K562 (cell line): Measurements from ENCODE around the gene TAS2R43. TPM values are rescaled to one million over a fixed set of nuclear protein-coding genes. Genes with fewer than 3 reads are reported as not detected.

Experiments
- ATAC-seq: fragments of 200-7000 bp; cut with Tn5 transposase; 3 replicates; pipeline ENCODE4 v1.9.1; 2020; ENCODE audit warnings: moderate library complexity
- BruUV-seq: library from RNA; stranded (reverse); fragments of 400-500 nt; replicated peaks from 2 replicates; lab custom pipeline; 2021; lab: Mats Ljungman, UMichigan
- CTCF ChIA-PET: fragments of 300-600 bp; formaldehyde crosslinking; extraction: SDS; loops from one replicate; lab custom pipeline; 2021; ENCODE audit warnings: low intra/inter-chr PET ratio; lab: Yijun Ruan, JAX
- POLR2A ChIA-PET: fragments of 300-600, 350-650 bp; sonication (Branson Sonifier 250); formaldehyde crosslinking; extraction: SDS; loops from one replicate; lab custom pipeline; 2021; ENCODE audit warnings: antibody characterized with exemption, inconsistent platforms; lab: Yijun Ruan, JAX
- DNase-seq, 4 experiments: peaks; one replicate each; pipeline versions ENCODE4 v3.0.0 to v3.0.0-alpha.2; 2011 to 2018; ENCODE audit warnings: low spot score in 3 of 4, mixed read lengths in 3 of 4; ENCODE audit errors: extremely low read depth in 1 of 4
- FAIRE-seq: peaks from 2 replicates; lab custom pipeline; 2011; peaks lifted over from hg19 to GRCh38; lab: Jason Lieb, UNC
- H2AFZ ChIP-seq: 2 replicates; pipeline ENCODE4 v1.6.0; 2011; ENCODE audit warnings: low read depth, low read length, control low read depth, inconsistent platforms
- H3K27ac ChIP-seq: fragments of 200-600 bp; 3 replicates; pipeline ENCODE4 v1.8.0; 2011; ENCODE audit warnings: low read depth, mild to moderate bottlenecking, control low read depth, inconsistent platforms, low read length, moderate library complexity, mixed read lengths; ENCODE audit errors: extremely low read depth
- H3K27me3 ChIP-seq, 2 experiments: fragments of 300-600 bp in 1 of 2; 2 replicates in 1 of 2; 3 replicates in 1 of 2; pipeline versions ENCODE4 v1.6.0 to v1.8.0; 2011; ENCODE audit warnings: inconsistent platforms in 2 of 2, low read length in 2 of 2, mild to moderate bottlenecking in 1 of 2, mixed read lengths in 1 of 2, moderate library complexity in 1 of 2; ENCODE audit not compliant: control insufficient read depth in 2 of 2, insufficient read depth in 2 of 2
- H3K36me3 ChIP-seq: fragments of 300-600 bp; 3 replicates; pipeline ENCODE4 v1.8.0; 2011; ENCODE audit warnings: mild to moderate bottlenecking, low read length, inconsistent platforms; ENCODE audit not compliant: control insufficient read depth, insufficient read depth
- H3K4me1 ChIP-seq, 2 experiments: fragments of 200-600 bp in 1 of 2; replicated peaks in 1 of 2; 2 replicates in 1 of 2; 3 replicates in 1 of 2; pipeline versions ENCODE4 v1.5.1 to v1.8.0; 2011; ENCODE audit warnings: inconsistent platforms in 2 of 2, low read length in 2 of 2, mild to moderate bottlenecking in 1 of 2, mixed read lengths in 1 of 2, moderate library complexity in 1 of 2; ENCODE audit not compliant: control insufficient read depth in 2 of 2, insufficient read depth in 2 of 2
- H3K4me2 ChIP-seq: 2 replicates; pipeline ENCODE4 v1.6.1; 2011; ENCODE audit warnings: low read length, control low read depth, inconsistent platforms, mixed read lengths; ENCODE audit not compliant: insufficient read depth
- H3K4me3 ChIP-seq: fragments of 200-600 bp; sonication (generic), shearing (Covaris generic); 2 replicates; pipeline ENCODE4 v1.5.1; 2016; ENCODE audit warnings: control low read depth, inconsistent platforms
- H3K79me2 ChIP-seq: fragments of 200-600 bp; 3 replicates; pipeline ENCODE4 v1.8.0; 2011; ENCODE audit warnings: low read length, inconsistent platforms; ENCODE audit not compliant: control insufficient read depth, insufficient read depth
- H3K9ac ChIP-seq, 2 experiments: 2 replicates each; pipeline versions ENCODE4 v1.6.0 to v1.6.1; 2011; ENCODE audit warnings: low read depth in 2 of 2, low read length in 2 of 2, control low read depth in 1 of 2, inconsistent platforms in 1 of 2, mild to moderate bottlenecking in 1 of 2, mixed read lengths in 1 of 2; ENCODE audit not compliant: insufficient read depth in 1 of 2
- H3K9me1 ChIP-seq: one replicate; pipeline ENCODE4 v1.6.0; 2011; ENCODE audit warnings: inconsistent platforms, mild to moderate bottlenecking, low read length, moderate library complexity; ENCODE audit not compliant: control insufficient read depth, insufficient read depth
- H3K9me3 ChIP-seq: replicated peaks from 2 replicates; pipeline ENCODE4 v1.5.1; 2011; ENCODE audit warnings: low read depth, low read length, inconsistent platforms; ENCODE audit not compliant: control insufficient read depth, insufficient read depth
- H4K20me1 ChIP-seq: replicated peaks from 2 replicates; pipeline ENCODE4 v1.6.1; 2011; ENCODE audit warnings: low read length, inconsistent platforms, mixed read lengths; ENCODE audit not compliant: control insufficient read depth, insufficient read depth
- CBX3 ChIP-seq, 2 experiments: IDR thresholded peaks; 1 replicate in 1 of 2; 2 replicates in 1 of 2; pipeline ENCODE4 v1.6.1; 2012; ENCODE audit warnings: inconsistent platforms in 2 of 2, low read length in 2 of 2, borderline replicate concordance in 1 of 2, control low read depth in 1 of 2
- ERF ChIP-seq: fragments of 450-650 bp; formaldehyde crosslinking; IDR thresholded peaks from 2 replicates; pipeline ENCODE4 v1.4.0; 2020; ENCODE audit warnings: mild to moderate bottlenecking, mixed read lengths
- GTF2F1 ChIP-seq: IDR thresholded peaks from 2 replicates; pipeline ENCODE4 v1.6.1; 2011; ENCODE audit warnings: low read depth, low read length, improper control_type of control experiment
- MTF1 ChIP-seq: fragments of 250-450 bp; sonication (Bioruptor Pico); IDR thresholded peaks from 2 replicates; pipeline ENCODE4 v1.9.0; 2021; ENCODE audit warnings: moderate library complexity, mild to moderate bottlenecking, inconsistent platforms, borderline replicate concordance
- ZKSCAN3 ChIP-seq: fragments of 250-450 bp; sonication (Bioruptor Pico); IDR thresholded peaks from 2 replicates; pipeline ENCODE4 v1.4.0; 2020
- ZKSCAN8 ChIP-seq: fragments of 200-800 bp; sonication (Bioruptor generic); IDR thresholded peaks from 2 replicates; pipeline ENCODE4 v1.6.1; 2016; ENCODE audit warnings: missing genetic modification characterization, missing compliant biosample characterization
- WGBS: fragments of 100-300 bp; shearing (Covaris generic); methylation state at CpG from one replicate; pipeline ENCODE4 v1.1.6; 2016; ENCODE audit warnings: low coverage, mixed read lengths; ENCODE audit not compliant: insufficient coverage; ENCODE audit errors: missing lambda C conversion rate; 5-methylcytosine and 5-hydroxymethylcytosine counted together
- in situ Hi-C: fragments of 300-500 bp; cut with MboI; formaldehyde crosslinking; loops from 4 replicates; pipeline ENCODE4 v1.15.0; 2018; ENCODE audit warnings: inconsistent platforms, mixed read lengths
- intact Hi-C: fragments of 100-400 bp; cut with micrococcal nuclease; formaldehyde crosslinking; loops from 2 replicates; pipeline ENCODE4 v1.14.2; 2022
- polyA plus RNA-seq, 8 experiments: library from polyadenylated mRNA; depleted of rRNA in 4 of 8; stranded (reverse) in 5 of 8; unstranded in 3 of 8; fragments of >200 nt; fragmentation: Nextera tagmentation in 2 of 8; fragmentation: Illumina TruSeq in 1 of 8; extraction: Ambion mirVana in 2 of 8; extraction: Trizol in 1 of 8; gene quantifications; 2 replicates each; pipeline versions ENCODE4 v1.2.1 to v1.2.3, GENCODE V29; 2011 to 2014; ENCODE audit warnings: inconsistent platforms in 1 of 8, missing spikeins in 1 of 8
- total RNA-seq, 7 experiments: library from RNA; depleted of rRNA in 6 of 7; stranded (reverse); fragments of >200 nt in 6 of 7; fragmentation: Illumina TruSeq in 2 of 7; extraction: Trizol in 2 of 7; gene quantifications; 2 replicates each; pipeline versions ENCODE4 v1.2.1 to v1.2.3, GENCODE V29; 2011 to 2021; ENCODE audit warnings: low replicate concordance in 1 of 7
- TF ChIP-seq, protein P1 (sequence below): fragments of 250-450 bp; sonication (Bioruptor Pico); IDR thresholded peaks from 2 replicates; pipeline ENCODE4 v1.8.0; 2022; ENCODE audit warnings: moderate library complexity, mild to moderate bottlenecking, inconsistent platforms
- TF ChIP-seq, protein P2 (sequence below): IDR thresholded peaks from 2 replicates; pipeline ENCODE4 v1.6.1; 2014; ENCODE audit warnings: antibody characterized with exemption

Gene TAS2R43
- total and polyA plus RNA-seq, 9 of the 15 experiments (the other 6 are each of a cell fraction or from before 2014, with no cell fraction given) = not detected

DNA sequence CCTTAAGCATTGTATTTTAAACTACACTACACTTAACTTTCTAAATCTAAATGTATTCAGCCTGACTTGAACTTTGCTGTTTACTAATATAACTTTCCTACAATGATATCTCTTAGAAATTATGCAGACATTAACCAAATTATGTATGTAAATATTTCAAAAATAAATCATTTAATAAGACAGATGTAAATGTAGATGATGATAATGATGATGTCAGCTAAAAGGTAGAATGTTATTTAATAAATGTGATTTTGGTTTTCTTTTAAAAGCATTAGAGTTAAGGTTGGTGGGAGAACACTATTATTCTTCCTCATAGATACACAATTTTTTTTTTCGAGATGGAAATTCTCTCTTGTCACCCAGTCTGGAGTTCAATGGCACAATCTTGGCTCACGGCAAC lies 10.1 kb downstream of the TAS2R43 start:
- H3K9me3 ChIP-seq = no peaks in the 10 kb centered on the region
- no peaks in the 10 kb centered on the region for H3K9me1 ChIP-seq
- no peaks in the 10 kb centered on the region for H3K4me1 ChIP-seq
- DNase-seq (no peak), ATAC-seq (no peak), FAIRE-seq (no peak)
- H4K20me1 ChIP-seq = no peaks in the 10 kb centered on the region
- H3K79me2 ChIP-seq = no peaks in the 10 kb centered on the region
- no peaks in the 10 kb centered on the region for H3K36me3 ChIP-seq
- H3K9ac ChIP-seq = no peak overlapping the region
- TF ChIP-seq CBX3 (IDR thresholded peaks at IDR 0.05; ENCODE audit: borderline replicate concordance in 1 of 2, low read length in 2 of 2) (no peak), MTF1 (CRISPR knock-in tag) (no peak), ERF (no peak), ZKSCAN3 (CRISPR knock-in tag) (no peak), GTF2F1 (no peak), ZKSCAN8 (no peak)
- TF ChIP-seq, protein P1, sequence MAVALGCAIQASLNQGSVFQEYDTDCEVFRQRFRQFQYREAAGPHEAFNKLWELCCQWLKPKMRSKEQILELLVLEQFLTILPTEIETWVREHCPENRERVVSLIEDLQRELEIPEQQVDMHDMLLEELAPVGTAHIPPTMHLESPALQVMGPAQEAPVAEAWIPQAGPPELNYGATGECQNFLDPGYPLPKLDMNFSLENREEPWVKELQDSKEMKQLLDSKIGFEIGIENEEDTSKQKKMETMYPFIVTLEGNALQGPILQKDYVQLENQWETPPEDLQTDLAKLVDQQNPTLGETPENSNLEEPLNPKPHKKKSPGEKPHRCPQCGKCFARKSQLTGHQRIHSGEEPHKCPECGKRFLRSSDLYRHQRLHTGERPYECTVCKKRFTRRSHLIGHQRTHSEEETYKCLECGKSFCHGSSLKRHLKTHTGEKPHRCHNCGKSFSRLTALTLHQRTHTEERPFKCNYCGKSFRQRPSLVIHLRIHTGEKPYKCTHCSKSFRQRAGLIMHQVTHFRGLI = no peak
- TF ChIP-seq, protein P2, sequence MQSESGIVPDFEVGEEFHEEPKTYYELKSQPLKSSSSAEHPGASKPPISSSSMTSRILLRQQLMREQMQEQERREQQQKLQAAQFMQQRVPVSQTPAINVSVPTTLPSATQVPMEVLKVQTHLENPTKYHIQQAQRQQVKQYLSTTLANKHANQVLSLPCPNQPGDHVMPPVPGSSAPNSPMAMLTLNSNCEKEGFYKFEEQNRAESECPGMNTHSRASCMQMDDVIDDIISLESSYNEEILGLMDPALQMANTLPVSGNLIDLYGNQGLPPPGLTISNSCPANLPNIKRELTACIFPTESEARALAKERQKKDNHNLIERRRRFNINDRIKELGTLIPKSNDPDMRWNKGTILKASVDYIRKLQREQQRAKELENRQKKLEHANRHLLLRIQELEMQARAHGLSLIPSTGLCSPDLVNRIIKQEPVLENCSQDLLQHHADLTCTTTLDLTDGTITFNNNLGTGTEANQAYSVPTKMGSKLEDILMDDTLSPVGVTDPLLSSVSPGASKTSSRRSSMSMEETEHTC = no peak
- no peak overlapping the region for H3K4me3 ChIP-seq
- H2AFZ ChIP-seq = no peak overlapping the region
- no peaks in the 10 kb centered on the region for H3K27me3 ChIP-seq
- BruUV-seq = no TSS peak
- no peak overlapping the region for H3K27ac ChIP-seq
- in situ Hi-C loops (no loop called here), intact Hi-C loops (no loop called here)
- CTCF ChIA-PET = no interaction called here
- no CpG with 5 or more reads among the region's 2 CpGs for WGBS
- POLR2A ChIA-PET = no interaction called here
- no peak overlapping the region for H3K4me2 ChIP-seq
